NT2/D1 (cell line): Measurements from ENCODE around the gene C1orf21.

Source experiments
- DNase-seq: peaks from one replicate; pipeline ENCODE4 v3.0.0-alpha.2; 2011; ENCODE audit warnings: low read depth, low spot score
- H3K27me3 ChIP-seq: 2 replicates; pipeline ENCODE4 v1.6.0; 2011; ENCODE audit warnings: mild to moderate bottlenecking; ENCODE audit not compliant: insufficient read length, insufficient read depth
- H3K36me3 ChIP-seq: 2 replicates; pipeline ENCODE4 v1.6.1; 2011; ENCODE audit warnings: mild to moderate bottlenecking, low read length, mixed read lengths; ENCODE audit not compliant: insufficient read depth, insufficient read length
- H3K4me1 ChIP-seq: 2 replicates; pipeline ENCODE4 v1.5.1; 2011; ENCODE audit not compliant: insufficient read depth, insufficient read length
- H3K4me3 ChIP-seq: 2 replicates; pipeline ENCODE4 v1.5.1; 2011; ENCODE audit warnings: low read depth; ENCODE audit not compliant: insufficient read length
- H3K9ac ChIP-seq: 2 replicates; pipeline ENCODE4 v1.6.0; 2011; ENCODE audit warnings: low read depth; ENCODE audit not compliant: insufficient read length
- H3K9me3 ChIP-seq: 2 replicates; pipeline ENCODE4 v1.5.1; 2011; ENCODE audit warnings: mild to moderate bottlenecking, low read length; ENCODE audit not compliant: insufficient read depth
- SUZ12 ChIP-seq: IDR thresholded peaks from 2 replicates; pipeline ENCODE4 v1.6.1; 2011; ENCODE audit not compliant: insufficient read length, insufficient read depth; ENCODE audit errors: extremely low read depth
- YY1 ChIP-seq: IDR thresholded peaks from 2 replicates; pipeline ENCODE4 v1.6.1; 2011; ENCODE audit not compliant: insufficient read length, insufficient read depth
- ZNF274 ChIP-seq: IDR thresholded peaks from 2 replicates; pipeline ENCODE4 v1.6.1; 2011; ENCODE audit warnings: mild to moderate bottlenecking, low read depth, low read length

C1orf21 gene

GRCh38 chr1:184557423-184558347 is 170.9 kb downstream of the C1orf21 start:
- no peak for DNase-seq
- no peaks in the 10 kb centered on the region for H3K4me1 ChIP-seq
- TF ChIP-seq SUZ12: no peak
- TF ChIP-seq YY1: no peak
- no peak for TF ChIP-seq ZNF274

GRCh38 chr1:184558691-184559090 is 171.9 kb downstream of the C1orf21 start:
- Histone ChIP-seq H3K4me1 (no peaks in the 10 kb centered on the region), H3K9me3 (no peaks in the 10 kb centered on the region), H3K27me3 (no peaks in the 10 kb centered on the region), H3K4me3 (no peak overlapping the region), H3K36me3 (no peaks in the 10 kb centered on the region), H3K9ac (no peak overlapping the region)
- no peak for DNase-seq
- TF ChIP-seq ZNF274 (no peak), YY1 (no peak), SUZ12 (no peak)

More at GRCh38 chr1:184557423-184558347, 170.9 kb downstream of the C1orf21 start:
- H3K27me3 ChIP-seq: no peaks in the 10 kb centered on the region
- no peak overlapping the region for H3K9ac ChIP-seq
- H3K4me3 ChIP-seq: no peak overlapping the region
- no peaks in the 10 kb centered on the region for H3K36me3 ChIP-seq
- no peaks in the 10 kb centered on the region for H3K9me3 ChIP-seq

GRCh38 chr1:184559117-184559713 is 172.4 kb downstream of the C1orf21 start:
- TF ChIP-seq YY1 (no peak), ZNF274 (no peak), SUZ12 (no peak)
- Histone ChIP-seq H3K27me3 (no peaks in the 10 kb centered on the region), H3K36me3 (no peaks in the 10 kb centered on the region), H3K4me1 (no peaks in the 10 kb centered on the region), H3K9ac (no peak overlapping the region), H3K4me3 (no peak overlapping the region), H3K9me3 (no peaks in the 10 kb centered on the region)
- DNase-seq: no peak

- Histone ChIP-seq H3K9me3 (no peaks in the 10 kb centered on the region), H3K36me3 (no peaks in the 10 kb centered on the region), H3K4me1 (peaks cover 6% of the 10 kb centered on the region), H3K9ac (no peak overlapping the region), H3K4me3 (no peak overlapping the region), H3K27me3 (no peaks in the 10 kb centered on the region)
- TF ChIP-seq ZNF274 (no peak), SUZ12 (no peak), YY1 (no peak)
- no peak for DNase-seq
Measured at GRCh38 chr1:184562806-184563205, 176.0 kb downstream of the C1orf21 start.

- Histone ChIP-seq H3K27me3 (no peaks in the 10 kb centered on the region), H3K9ac (no peak overlapping the region), H3K9me3 (no peaks in the 10 kb centered on the region), H3K4me3 (no peak overlapping the region), H3K36me3 (no peaks in the 10 kb centered on the region), H3K4me1 (peaks cover 7% of the 10 kb centered on the region)
- DNase-seq: no peak
- TF ChIP-seq YY1: no peak
Measured at GRCh38 chr1:184563308-184563707, 176.5 kb downstream of the C1orf21 start.

- no peak for DNase-seq
- no peaks in the 10 kb centered on the region for H3K27me3 ChIP-seq
- no peak overlapping the region for H3K4me3 ChIP-seq
- TF ChIP-seq SUZ12 (no peak), YY1 (no peak), ZNF274 (no peak)
- no peak overlapping the region for H3K9ac ChIP-seq
- H3K9me3 ChIP-seq: no peaks in the 10 kb centered on the region
- H3K36me3 ChIP-seq: no peaks in the 10 kb centered on the region
- H3K4me1 ChIP-seq: peaks cover 7% of the 10 kb centered on the region
Measured at GRCh38 chr1:184567009-184567408, 180.2 kb downstream of the C1orf21 start.

GRCh38 chr1:184567637-184568036 is 180.8 kb downstream of the C1orf21 start:
- Histone ChIP-seq H3K4me1 (peaks cover 7% of the 10 kb centered on the region), H3K36me3 (no peaks in the 10 kb centered on the region), H3K9ac (no peak overlapping the region), H3K4me3 (no peak overlapping the region), H3K9me3 (no peaks in the 10 kb centered on the region), H3K27me3 (no peaks in the 10 kb centered on the region)
- peak; percentile 39 for DNase-seq
- TF ChIP-seq ZNF274 (no peak), SUZ12 (no peak), YY1 (no peak)
